ENCODE data around the gene PDE4B.
A peak's percentile ranks its signal among the peaks of the same experiment; 100 is the strongest.

The PDE4B gene

GRCh38 chr1:66374561-66375111 lies 581.9 kb downstream of the PDE4B start:
- peak in 1 of 56 donors; percentile 9 for DNase-seq

- DNase-seq, result no peak
Observed at GRCh38 chr1:66375125-66375524, 582.4 kb downstream of the PDE4B start.

- peak in 2 of 56 donors; percentile 8 to 11 for DNase-seq
Observed at GRCh38 chr1:66380452-66381212, 587.9 kb downstream of the PDE4B start.

- no peak for DNase-seq
Observed at GRCh38 chr1:66381621-66382275, 589.1 kb downstream of the PDE4B start.

- DNase-seq, result no peak
Observed at GRCh38 chr1:66383168-66383567, 590.5 kb downstream of the PDE4B start.

- DNase-seq, result no peak
Observed at GRCh38 chr1:66383611-66384010, 590.9 kb downstream of the PDE4B start.

GRCh38 chr1:66384258-66384921 lies 591.7 kb downstream of the PDE4B start:
- no peak for DNase-seq

GRCh38 chr1:66386712-66387111 lies 594.0 kb downstream of the PDE4B start:
- no peak for DNase-seq

- DNase-seq, result peak in 17 of 56 donors; percentile 11 to 62 (median 33)
Observed at GRCh38 chr1:66388913-66389312, 596.2 kb downstream of the PDE4B start.

- DNase-seq, result no peak
Observed at GRCh38 chr1:66393586-66394287, 601.0 kb downstream of the PDE4B start.

- no peak for DNase-seq
Observed at GRCh38 chr1:66394603-66395002, 601.9 kb downstream of the PDE4B start.

- no peak for DNase-seq
Observed at GRCh38 chr1:66395202-66396061, 602.7 kb downstream of the PDE4B start.

GRCh38 chr1:66396212-66396890 lies 603.7 kb downstream of the PDE4B start:
- no peak for DNase-seq

- DNase-seq, result no peak
Observed at GRCh38 chr1:66397192-66397591, 604.5 kb downstream of the PDE4B start.

- no peak for DNase-seq
Observed at GRCh38 chr1:66399888-66400529, 607.3 kb downstream of the PDE4B start.

GRCh38 chr1:66400660-66401059 lies 608.0 kb downstream of the PDE4B start:
- DNase-seq, result no peak

- DNase-seq, result no peak
Observed at GRCh38 chr1:66401244-66401643, 608.5 kb downstream of the PDE4B start.

- peak in 9 of 56 donors; percentile 3 to 42 (median 16) for DNase-seq
Observed at GRCh38 chr1:66402194-66402593, 609.5 kb downstream of the PDE4B start.

GRCh38 chr1:66403007-66403731 lies 610.5 kb downstream of the PDE4B start:
- no peak for DNase-seq
